M059J (cell line): ENCODE measurements around the gene STARD7. TPM values are rescaled to one million over a fixed set of nuclear protein-coding genes. Genes with fewer than 3 reads are reported as not detected.
"Not testable (repeated sequence)": the region's sequence is repeated elsewhere in the genome, so short reads cannot be mapped to it uniquely, and the experiment has no call there.

Experiments
- DNase-seq: peaks from one replicate; pipeline ENCODE4 v3.0.0-alpha.2; 2012; ENCODE audit warnings: low read depth
- total RNA-seq: library from RNA; depleted of rRNA; stranded (reverse); fragments of >200 nt; shearing (Covaris generic); gene quantifications from 2 replicates; pipeline ENCODE4 v1.2.3, GENCODE V29; 2014

STARD7 gene
- total RNA-seq, 1 experiment from 2014 or later, result 160 TPM

DNA sequence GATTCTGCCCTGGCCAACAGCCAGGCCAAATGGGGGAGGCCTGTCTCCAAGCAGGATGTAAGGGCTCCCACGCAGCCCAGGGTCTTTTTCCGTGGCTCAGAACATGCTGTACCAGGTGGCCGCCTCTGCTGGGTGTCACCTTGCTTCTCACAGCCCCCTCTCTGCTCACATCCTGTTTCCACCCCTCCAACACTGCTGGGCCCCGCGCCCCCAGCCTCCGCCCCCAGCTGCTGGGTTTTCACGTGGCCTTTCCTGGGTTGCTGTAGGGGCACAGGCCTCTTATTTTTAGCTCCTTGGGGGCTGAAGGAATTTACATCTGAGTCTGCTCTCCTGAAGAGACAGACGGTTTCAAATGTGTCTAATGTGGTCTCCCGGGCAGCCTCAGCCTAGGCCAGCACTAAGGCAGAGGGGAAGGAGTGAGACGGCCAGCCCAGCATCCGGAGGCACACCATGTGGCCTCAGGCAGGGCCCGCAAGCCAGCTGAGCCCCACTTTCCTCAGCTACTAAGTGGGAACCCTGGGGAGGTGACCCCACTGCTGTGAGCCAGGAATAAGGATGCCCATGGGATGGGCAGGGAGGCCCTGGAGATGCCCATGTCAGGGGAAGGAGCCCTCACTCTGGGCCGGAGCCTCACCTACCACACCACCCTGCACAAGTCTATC lies 44.7 kb downstream of the STARD7 start:
- DNase-seq, result no peak

DNA sequence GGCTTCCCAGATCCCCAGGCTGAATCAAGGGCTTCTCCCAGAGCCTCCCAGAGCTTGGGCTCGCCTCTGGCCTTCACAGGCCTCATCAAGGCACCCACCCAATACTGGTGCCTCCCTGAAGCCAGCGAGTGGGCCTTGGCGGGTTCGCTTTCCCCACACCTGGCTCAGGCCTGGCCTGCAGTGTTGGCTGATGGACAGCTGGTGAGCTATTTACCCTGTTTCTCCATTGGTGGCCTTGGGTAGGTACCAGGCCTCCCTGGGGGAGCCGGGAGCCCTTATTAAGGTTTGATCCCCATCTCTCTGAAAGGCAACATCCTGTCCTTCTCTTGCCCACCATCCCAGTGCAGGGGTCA lies 45.2 kb downstream of the STARD7 start:
- no peak for DNase-seq

DNA sequence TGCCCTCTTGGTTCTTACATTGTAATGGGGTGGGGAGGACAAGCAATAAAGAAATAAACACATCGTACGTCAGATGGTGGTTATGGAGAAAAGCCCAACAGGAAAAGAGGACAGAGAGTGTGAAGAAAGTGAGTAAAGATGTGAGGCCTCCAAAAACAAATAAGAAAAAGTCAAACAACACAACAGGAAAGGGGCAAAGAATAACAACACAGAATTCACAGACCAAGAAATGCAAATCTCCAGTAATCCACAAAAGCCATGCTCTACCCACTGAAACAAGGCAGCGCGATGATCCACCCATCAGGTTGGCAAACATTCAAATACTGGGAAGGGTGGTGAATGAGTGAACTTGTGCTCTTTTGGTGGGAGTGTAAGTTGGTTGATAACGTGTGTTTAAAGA lies 46.7 kb downstream of the STARD7 start:
- no peak for DNase-seq

DNA sequence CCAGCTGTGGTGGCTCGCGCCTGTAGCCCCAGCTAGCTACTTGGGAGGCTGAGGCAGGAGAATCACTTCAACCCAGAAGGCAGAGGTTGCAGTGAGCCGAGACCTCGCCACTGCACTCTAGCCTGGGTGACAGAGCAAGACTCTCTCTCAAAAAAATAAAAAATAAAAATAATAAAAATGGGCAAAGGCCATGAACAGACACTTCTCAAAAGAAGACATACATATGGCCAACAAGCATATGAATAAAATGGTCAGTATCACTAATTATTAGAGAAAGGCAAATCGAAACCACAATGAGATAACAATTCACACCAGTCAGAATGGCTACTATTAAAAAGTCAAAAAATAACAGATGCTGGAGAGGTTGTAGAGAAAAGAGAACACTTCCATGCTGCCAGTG lies 48.3 kb downstream of the STARD7 start:
- DNase-seq, result not testable (repeated sequence)

DNA sequence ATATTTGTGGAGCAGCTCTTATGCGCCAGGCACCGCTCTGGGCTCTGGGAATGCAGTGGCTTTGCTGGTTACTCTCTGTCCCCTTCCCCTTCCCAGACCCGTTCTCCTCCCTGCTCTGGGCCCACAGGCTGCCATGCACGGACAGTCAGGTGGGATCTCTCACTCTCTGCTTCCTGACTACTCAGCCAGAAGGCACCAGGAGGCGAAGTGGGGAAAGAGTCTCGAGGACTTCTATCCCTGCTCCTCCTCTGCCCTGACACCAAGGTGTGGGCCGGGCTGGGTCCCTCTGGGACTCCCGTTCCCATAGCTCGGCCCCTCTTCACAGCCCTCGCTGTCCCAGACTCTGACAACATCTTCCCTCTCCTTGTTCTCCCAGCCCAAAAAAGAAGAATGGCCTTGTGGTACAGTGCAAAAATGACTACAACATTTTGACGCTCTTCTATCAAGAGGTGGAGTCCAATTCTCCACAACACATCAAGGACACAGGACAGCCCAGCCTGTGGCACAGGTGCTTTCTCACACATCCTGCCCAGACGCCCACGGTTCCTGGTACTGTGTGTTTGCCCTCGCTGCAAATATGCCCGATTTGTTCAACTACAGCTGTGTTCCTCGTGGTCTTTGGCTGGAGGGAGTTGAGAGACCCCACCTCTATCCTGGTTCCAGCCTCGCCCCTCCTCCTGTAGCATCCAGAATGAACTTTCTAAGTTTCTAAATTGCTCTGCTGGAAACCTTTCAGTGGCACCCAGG lies 49.4 kb downstream of the STARD7 start:
- no peak for DNase-seq

DNA sequence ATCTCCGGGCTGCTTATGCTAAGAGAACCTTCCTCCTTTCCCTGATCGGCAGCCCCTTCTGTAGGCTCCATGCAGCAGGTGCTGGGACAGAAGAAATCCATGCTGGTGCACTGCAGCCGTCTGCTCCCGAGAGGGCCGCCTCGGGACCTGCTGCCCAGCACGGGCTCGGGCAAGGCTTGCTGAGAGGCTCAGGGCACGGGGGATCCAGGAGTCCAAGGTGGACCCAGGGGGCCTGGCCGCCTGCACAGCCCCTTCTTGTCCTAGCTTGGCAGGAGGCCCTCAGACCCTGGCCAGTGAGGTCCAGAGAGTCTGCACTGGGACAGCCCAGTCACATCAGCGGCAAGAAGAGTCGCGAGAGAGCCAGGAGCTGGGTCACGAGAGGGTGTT lies 50.1 kb downstream of the STARD7 start:
- no peak for DNase-seq

DNA sequence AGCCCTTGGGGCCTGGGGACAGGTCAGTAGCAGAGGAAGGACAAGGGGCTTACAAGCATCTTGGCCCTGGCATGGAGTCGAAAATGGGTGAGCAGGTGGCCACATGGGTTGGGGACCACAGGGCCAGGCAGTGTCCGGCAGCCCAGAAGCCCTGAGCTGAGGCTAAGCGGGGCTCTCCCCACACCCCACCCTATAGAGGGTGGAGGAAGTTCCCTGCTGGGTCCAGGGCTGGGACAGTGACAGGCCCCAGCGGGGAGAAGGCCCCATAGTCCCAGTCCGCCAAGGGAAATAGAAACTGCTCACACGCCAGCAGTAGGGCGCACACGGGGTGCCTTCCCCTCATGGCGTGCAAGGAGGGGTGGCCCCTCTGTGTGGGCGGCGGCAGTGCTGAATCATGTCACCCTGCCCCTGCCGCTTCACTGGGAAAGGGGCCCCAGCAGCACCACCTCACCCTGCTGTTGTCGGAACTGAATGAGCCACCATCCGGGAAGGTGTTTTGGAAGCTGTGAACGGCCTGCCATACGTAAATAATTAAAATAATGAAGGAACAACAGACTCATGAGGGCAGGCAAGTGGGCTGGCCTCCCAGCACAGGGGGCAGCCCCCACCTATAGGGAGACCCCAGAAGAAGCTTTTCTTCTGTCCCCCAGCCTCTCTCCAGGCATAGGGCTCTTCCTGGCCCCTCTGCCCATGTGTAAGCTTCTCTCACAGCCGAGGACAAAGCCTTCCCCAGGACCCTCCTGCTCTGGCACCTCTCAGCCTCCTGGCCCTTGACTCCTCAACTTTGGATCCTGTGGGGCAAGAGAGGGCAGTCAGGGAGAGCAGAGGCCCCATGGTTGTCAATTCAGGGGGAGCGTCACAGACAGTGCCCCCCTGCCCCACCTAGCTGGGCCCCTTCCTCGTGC lies 50.7 kb downstream of the STARD7 start:
- DNase-seq, result no peak

DNA sequence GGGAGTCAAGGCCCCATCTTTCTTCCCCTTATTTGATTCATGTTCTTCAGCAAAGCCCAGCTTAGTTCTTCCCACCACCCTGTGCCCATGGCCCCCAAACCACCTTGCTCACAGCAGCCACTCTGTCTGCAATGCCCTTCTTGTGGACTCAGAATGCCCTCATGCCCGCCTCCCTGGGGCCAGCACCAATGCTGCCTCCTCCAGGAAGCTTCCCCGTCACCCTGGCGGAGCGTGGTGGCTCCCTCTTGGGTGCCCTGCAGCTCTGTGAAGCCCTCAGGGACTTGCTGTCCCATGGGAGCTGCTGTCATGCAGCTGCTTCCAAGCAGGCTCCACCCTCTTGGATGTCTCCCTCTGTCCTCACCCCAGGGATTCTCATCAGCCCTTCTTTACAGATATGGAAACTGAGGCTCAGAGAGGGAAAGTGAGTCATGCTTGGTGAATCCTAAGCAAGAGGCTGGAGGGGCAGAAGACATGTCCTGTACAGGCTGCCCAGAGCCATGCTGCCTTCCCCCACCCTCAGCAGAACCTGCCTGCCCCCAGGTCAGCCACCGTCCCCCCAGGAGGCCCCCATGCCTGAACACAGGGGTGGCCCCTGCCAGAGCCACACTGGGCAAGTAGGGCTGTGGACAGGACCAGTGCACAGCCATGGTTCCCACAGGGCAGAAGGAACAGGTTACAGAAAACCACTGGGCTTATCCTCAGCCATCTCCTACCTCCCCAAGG lies 51.5 kb downstream of the STARD7 start:
- DNase-seq, result no peak

DNA sequence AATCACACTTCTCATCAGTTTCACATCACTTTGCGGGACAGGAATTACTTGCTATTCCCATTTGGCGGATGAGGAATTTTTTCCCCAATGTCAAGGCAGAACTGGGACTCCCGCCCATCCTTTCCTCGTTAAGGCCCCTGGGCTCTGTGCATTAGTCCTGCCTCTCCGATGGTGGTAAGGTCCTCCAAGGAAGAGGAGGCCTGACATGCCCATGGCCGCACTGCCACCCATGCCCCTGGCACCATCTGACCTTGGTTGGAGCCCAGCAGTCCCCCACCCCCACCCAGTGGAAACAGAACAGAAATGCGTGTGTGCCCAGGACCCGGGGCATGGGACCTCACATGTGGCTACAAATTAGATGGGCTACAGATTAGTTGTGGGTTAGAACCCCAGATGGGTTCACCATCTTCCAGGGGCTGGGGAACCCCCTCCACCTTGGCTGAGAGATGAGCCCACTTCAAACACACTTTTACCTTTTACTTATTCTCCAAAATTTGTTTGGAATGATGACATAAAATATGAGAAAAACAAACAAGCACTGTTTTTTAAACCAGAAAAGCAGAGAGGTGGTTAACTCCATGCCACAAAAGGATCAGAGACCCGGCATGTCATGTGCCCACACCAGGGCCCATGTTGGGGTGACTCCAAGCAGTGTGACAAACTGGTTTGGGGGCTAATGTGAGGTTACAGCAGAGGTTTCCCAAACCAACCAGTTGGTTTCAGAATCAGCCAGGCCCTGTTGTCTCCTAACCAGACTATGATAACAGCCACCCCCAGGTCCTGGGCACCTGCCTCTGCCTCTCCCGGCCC lies 52.4 kb downstream of the STARD7 start:
- no peak for DNase-seq

DNA sequence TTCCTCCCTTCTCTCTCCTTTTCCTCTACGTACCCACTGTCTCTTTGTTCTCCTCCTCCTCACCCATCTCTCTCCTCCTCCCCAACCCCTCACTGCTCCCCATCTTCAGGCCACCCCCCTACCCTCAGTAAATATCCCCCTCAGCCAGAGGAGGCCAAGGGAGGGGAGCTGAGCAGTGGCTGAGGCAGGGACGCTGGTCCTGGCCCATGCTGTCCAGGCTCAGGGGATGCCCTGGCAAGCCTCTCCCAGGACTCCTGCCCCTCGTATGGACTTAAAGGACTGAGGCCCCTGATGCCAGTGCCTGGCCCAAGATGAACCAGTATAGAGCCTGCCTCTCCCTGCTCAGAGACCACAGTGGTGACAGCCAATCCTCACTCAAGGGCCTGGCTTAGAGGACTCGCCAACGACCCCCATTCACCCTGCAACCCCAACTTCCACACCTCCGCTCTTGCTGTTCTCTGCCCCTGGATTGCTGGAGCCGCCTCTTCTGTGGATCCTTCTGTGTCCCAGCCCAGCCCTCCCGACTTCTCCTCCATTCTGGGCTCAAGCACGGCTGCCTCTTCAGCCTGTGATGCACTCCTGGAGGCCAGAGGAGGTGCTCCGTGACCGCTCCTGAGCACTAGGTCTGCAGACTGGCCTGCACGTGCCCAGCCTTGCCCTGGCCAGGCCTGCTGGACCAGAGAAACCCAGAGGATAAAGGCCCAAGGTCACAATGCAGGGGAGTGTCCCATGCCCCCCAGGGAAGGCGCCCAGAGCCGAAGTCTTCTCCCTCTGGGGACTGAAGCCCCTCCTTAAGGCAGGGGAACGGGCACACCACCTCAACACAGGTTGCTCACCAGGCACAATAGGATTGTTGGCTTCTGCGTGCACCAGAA lies 53.9 kb downstream of the STARD7 start:
- DNase-seq, result no peak

DNA sequence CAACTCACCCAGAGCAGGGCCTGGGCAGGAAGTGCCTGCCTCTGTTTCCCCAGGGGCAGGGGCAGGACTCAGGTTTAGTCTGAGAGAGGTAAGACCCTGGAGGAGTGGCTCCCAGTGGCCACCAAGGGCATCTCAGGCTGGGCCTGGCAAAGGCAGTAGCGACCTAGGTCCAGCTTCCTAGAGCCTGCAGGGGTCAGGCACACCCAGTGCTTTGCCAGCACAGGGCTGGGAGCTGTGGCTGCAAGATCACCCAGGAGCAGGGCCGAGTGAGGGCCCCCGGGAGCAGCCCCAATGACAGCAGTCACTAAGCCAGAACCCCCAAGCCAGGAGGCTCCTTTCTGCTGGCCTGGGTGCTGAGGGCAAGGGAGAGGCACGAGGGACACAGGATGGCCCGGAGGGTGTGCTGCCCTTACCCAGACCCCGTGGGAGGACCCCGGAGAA lies 54.6 kb downstream of the STARD7 start:
- DNase-seq, result no peak

DNA sequence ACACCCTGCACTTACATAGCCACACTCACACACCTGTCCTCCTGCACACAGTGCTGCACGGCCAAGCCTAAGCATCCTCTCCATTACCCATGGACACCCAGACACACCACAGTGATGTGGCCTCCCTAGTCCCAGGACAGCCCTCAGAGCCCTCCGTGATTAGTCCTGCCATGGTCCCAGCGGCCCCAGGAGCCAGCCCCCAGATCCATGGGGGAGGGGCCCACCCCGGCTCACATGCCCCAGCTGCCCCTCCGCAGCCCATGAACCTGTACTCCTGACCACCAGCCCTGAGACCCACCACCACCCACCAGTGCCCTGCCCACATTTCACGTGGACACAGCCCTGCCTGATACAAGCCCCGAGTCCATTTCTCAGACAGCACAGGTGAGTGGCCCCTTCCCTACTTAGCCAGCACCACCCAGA lies 55.3 kb downstream of the STARD7 start:
- no peak for DNase-seq

DNA sequence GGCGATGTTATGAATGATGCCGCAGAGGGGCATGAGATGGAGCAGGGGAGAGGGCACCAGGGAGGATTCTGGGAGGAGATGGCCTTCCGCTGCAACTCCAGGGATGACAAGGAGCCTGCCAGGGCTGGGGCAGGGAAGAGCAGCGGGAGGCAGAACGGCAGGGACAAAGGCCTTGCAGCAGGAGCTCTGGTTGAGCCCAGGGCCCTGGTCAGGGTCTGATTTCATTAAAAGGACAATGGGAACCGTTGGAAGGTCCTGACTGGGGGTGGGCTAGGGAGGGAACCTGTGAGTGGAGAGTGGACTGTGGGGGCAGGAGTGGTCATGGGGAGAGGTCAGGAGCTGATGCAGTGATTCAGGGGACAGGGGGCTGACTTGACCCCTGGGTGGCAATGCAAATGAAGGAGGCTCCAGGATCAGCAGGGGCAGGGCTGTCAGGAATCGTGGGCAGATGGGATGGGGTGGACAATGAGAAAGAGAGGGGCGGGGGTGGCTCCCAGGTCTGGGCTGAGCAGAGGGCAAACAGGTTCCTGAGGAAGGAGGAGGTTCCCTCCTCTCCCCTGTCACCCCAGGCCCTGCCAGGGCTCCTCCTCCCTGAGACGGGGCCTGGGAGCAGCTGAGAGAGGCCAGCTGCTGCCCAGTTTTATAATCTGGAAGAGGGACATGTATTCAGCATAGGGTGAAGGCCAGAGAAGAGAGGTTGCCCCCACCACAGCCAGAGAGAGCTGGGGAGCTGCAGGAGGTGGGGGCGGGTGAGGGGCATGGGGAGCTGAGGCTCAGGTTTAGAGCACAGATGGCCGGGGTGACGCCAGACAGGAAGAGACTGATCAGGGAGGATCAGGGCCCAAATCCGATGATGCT lies 56.1 kb downstream of the STARD7 start:
- DNase-seq, result no peak

DNA sequence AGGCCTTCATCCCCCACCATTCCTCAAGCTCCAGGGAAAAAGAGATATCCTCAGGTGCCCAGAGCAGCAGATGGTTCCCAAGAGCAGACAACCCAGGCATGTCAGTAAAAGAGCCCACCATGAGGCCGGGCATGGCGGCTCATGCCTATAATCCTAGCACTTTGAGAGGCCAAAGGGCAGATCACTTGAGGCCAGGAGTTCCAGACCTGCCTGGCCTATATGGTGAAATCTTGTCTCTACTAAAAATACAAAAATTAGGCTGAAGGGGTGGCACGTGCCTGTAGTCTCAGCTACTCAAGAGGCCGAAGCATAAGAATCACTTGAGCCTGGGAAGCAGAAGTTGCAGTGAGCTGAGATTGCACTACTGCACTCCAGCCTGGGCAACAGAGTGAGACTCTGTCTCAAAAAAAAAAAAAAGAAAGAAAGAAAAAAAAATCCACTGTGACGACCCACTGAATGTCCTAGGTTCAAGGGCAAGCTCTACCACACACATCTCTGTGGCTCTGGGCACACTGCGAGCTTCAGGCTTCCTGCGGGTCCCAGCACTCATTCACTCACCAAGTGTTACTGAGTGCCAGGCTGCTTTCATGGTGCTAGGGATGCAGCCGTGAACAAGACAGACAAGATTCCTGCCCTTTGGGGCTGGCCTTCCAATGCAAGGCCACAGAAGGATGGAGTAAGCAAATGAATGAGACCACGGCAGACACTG lies 56.9 kb downstream of the STARD7 start:
- no peak for DNase-seq

DNA sequence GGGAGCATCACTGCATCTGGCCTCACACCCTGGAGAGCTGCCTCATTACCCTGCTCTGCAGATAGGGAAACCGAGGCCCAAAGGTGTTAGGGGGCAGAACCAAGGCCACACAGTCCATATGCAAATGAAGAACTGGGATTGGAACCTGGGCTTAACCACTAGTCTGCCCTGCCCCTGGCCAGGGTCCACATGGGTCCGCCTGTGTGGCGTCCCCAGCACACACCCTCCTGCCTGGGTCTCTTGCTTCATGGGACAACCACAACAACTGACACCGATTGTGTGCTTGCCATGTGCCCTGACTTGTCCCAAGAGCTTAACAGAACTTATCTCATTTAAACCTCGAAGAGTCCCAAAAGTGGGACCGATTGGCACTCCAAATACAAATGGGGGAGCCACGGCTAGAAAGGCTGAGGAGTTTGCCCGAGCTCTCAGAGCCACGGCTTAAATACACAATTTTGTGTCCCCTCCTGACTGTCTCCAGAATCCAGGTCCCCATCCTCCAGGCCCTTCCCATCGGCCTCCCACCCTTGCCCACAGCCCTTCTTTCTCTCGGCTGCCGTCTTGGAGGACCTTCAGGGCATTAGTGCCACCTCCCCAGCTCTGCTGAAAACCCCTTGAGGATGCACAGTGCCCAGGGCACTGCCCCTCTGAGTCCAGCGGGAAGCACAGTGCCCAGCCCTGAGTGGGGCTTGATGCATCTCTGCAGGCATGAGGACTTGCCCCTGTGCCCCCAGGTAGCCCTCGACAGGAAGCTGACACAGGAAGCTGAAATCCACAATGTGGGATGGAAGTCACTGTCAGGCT lies 57.6 kb downstream of the STARD7 start:
- no peak for DNase-seq

DNA sequence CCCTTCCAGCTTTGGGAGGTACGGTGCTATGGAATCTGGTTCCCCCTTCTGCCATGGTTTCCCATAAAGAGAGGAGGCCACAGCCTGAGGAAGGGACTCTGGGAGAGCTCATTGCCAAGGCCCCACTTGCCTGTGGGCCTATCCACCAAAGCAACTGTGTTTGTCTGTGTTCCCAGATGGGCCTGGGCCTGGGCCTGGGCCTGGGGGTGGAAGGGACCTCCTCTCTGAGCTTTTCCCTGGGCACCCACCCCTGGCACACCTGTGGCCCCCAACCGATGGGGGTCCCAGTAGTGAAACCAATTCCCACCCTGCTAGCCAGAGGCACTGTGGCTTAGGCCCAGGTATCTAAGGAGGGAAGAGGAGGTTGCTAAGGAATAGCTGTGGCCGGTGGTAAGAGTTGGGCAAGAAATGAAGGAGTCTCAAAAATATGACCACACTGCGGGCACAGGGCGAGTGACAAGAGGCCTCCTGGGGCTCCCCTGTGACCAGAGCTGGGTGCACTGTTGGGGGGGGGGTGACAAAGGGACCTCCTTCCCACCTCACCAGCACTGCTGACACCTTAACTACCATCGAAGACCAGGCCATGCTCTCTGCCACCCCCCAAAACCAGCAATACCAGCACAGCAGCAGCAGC lies 58.5 kb downstream of the STARD7 start:
- DNase-seq, result no peak
